Type B pancreatic cell (in vitro differentiated cells): Measurements from ENCODE around the gene KCNV2. TPM values are rescaled to one million over a fixed set of nuclear protein-coding genes. Genes with fewer than 3 reads are reported as not detected.

Experiments used
- DNase-seq: peaks from one replicate; pipeline ENCODE4 v3.0.0; 2021; ENCODE audit warnings: mixed read lengths; ENCODE audit not compliant: unreplicated experiment; ENCODE audit errors: extremely low spot score
- H3K27ac Mint-ChIP-seq: 2 replicates; pipeline ENCODE4 v1.8.0; 2021; ENCODE audit warnings: mild to moderate bottlenecking, mixed read lengths
- H3K27me3 Mint-ChIP-seq: 2 replicates; pipeline ENCODE4 v1.8.0; 2021; ENCODE audit warnings: mixed read lengths
- H3K36me3 Mint-ChIP-seq: 2 replicates; pipeline ENCODE4 v1.8.0; 2021; ENCODE audit warnings: mixed read lengths
- H3K4me1 Mint-ChIP-seq: one replicate; pipeline ENCODE4 v1.8.0; 2021; ENCODE audit warnings: mixed read lengths; ENCODE audit not compliant: unreplicated experiment
- H3K4me3 Mint-ChIP-seq: 2 replicates; pipeline ENCODE4 v1.8.0; 2021; ENCODE audit warnings: mild to moderate bottlenecking, mixed read lengths
- H3K9me3 Mint-ChIP-seq: 2 replicates; pipeline ENCODE4 v1.8.0; 2021; ENCODE audit warnings: mixed read lengths
- CTCF ChIP-seq: fragments of 200-600 bp; sonication (generic); conservative IDR thresholded peaks from 2 replicates; pipeline ENCODE4 v1.5.0; 2021; ENCODE audit warnings: antibody characterized with exemption, mild to moderate bottlenecking
- total RNA-seq: library from RNA; stranded (reverse); gene quantifications from 2 replicates; pipeline ENCODE4 v1.2.1, GENCODE V29; 2021; ENCODE audit warnings: low replicate concordance

The KCNV2 gene
- total RNA-seq, 1 donor from 2014 or later, result not detected

- H3K27ac Mint-ChIP-seq, result no peak overlapping the region
- no peaks in the 10 kb centered on the region for H3K9me3 Mint-ChIP-seq
- peaks cover 8% of the 10 kb centered on the region for H3K36me3 Mint-ChIP-seq
- no peak overlapping the region for H3K4me3 Mint-ChIP-seq
- H3K4me1 Mint-ChIP-seq, result peaks cover 22% of the 10 kb centered on the region
- DNase-seq, result no peak
- no peaks in the 10 kb centered on the region for H3K27me3 Mint-ChIP-seq
- TF ChIP-seq CTCF, result no peak
Observed at GRCh38 chr9:2720179-2720654, 2.9 kb downstream of the KCNV2 start.

- H3K9me3 Mint-ChIP-seq, result no peaks in the 10 kb centered on the region
- peak overlapping the region; percentile 41 for H3K4me3 Mint-ChIP-seq
- H3K36me3 Mint-ChIP-seq, result no peaks in the 10 kb centered on the region
- peaks cover 32% of the 10 kb centered on the region for H3K4me1 Mint-ChIP-seq
- H3K27me3 Mint-ChIP-seq, result no peaks in the 10 kb centered on the region
- H3K27ac Mint-ChIP-seq, result no peak overlapping the region
- no peak for DNase-seq
- no peak for TF ChIP-seq CTCF
Observed at GRCh38 chr9:2722715-2723114, 5.4 kb downstream of the KCNV2 start.

GRCh38 chr9:2723376-2724065, 6.2 kb downstream of the KCNV2 start:
- Mint-ChIP-seq H3K4me1 (peaks cover 38% of the 10 kb centered on the region), H3K4me3 (no peak overlapping the region)
- TF ChIP-seq CTCF, result no peak

GRCh38 chr9:2725126-2725525, 7.8 kb downstream of the KCNV2 start:
- H3K4me3 Mint-ChIP-seq, result no peak overlapping the region
- no peaks in the 10 kb centered on the region for H3K36me3 Mint-ChIP-seq
- no peaks in the 10 kb centered on the region for H3K9me3 Mint-ChIP-seq
- no peak overlapping the region for H3K27ac Mint-ChIP-seq
- no peak for TF ChIP-seq CTCF
- peaks cover 36% of the 10 kb centered on the region for H3K4me1 Mint-ChIP-seq
- DNase-seq, result no peak
- H3K27me3 Mint-ChIP-seq, result no peaks in the 10 kb centered on the region

More at GRCh38 chr9:2723376-2724065, 6.2 kb downstream of the KCNV2 start:
- Mint-ChIP-seq H3K36me3 (no peaks in the 10 kb centered on the region), H3K27ac (peak overlapping the region; percentile 63), H3K9me3 (no peaks in the 10 kb centered on the region), H3K27me3 (no peaks in the 10 kb centered on the region)
- no peak for DNase-seq

GRCh38 chr9:2725898-2726649, 8.8 kb downstream of the KCNV2 start:
- no peaks in the 10 kb centered on the region for H3K36me3 Mint-ChIP-seq
- DNase-seq, result no peak
- H3K4me1 Mint-ChIP-seq, result peaks cover 36% of the 10 kb centered on the region
- no peaks in the 10 kb centered on the region for H3K9me3 Mint-ChIP-seq
- no peak for TF ChIP-seq CTCF
- H3K27ac Mint-ChIP-seq, result peak overlapping the region; percentile 36
- H3K4me3 Mint-ChIP-seq, result no peak overlapping the region
- H3K27me3 Mint-ChIP-seq, result no peaks in the 10 kb centered on the region
